Renal pelvis (tissue), 4 donors: ENCODE data around the gene ABLIM3. TPM values are rescaled to one million over a fixed set of nuclear protein-coding genes. Genes with fewer than 3 reads are reported as not detected.

Source experiments
- DNase-seq: peaks from one replicate; pipeline ENCODE4 v3.0.0-alpha.2; 2013
- polyA plus RNA-seq, 3 donors: library from polyadenylated mRNA; unstranded; fragments of 120-200 nt; gene quantifications; one replicate each; pipeline ENCODE4 v1.2.1, GENCODE V29; 2013; ENCODE audit not compliant: insufficient read length in 3 of 3

The ABLIM3 gene
- polyA plus RNA-seq, 3 donors, result 1.1 to 1.3 (median 1.3) TPM

DNA sequence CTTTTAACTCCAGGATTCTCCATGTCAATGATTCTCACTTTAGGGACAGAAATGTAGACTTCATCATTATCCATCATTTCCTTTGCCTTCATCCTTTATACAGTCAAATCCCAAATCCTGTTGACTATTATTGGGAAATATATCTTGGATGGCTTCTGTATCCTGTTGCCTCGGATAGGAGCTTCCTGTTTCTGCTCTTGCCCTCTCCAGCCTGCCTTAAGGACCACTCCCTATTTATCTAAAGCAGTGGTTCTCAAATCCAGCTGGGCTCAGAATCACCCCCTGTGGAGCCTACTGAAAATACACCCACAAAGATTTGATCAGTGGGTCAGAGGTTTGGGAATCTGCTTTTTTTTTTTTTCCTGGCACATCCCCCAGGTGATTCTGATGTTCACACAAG is 138.8 kb downstream of the ABLIM3 start:
- no peak for DNase-seq

GRCh38 chr5:149280802-149281201 is 139.5 kb downstream of the ABLIM3 start:
- no peak for DNase-seq

- no peak for DNase-seq
These were observed 141.0 kb downstream of the ABLIM3 start for GRCh38 chr5:149282027-149282965.

DNA sequence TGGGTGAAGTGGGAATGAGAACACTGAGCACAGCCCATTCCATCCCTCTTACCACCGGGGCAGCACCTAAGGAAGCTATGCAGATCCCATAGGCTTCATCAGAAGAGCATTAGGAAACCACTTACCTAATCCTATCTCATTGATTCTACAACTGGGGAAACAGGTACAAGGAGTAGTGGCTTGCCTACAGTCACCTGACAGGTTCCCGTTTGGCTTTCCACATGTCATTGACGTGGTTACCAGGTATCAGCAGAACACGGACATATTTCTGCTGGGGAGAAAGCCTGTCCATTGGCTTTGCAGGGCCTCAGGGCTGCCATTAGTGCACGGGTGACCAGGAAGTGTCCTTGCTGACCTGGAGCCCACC is 141.7 kb downstream of the ABLIM3 start:
- no peak for DNase-seq

DNA sequence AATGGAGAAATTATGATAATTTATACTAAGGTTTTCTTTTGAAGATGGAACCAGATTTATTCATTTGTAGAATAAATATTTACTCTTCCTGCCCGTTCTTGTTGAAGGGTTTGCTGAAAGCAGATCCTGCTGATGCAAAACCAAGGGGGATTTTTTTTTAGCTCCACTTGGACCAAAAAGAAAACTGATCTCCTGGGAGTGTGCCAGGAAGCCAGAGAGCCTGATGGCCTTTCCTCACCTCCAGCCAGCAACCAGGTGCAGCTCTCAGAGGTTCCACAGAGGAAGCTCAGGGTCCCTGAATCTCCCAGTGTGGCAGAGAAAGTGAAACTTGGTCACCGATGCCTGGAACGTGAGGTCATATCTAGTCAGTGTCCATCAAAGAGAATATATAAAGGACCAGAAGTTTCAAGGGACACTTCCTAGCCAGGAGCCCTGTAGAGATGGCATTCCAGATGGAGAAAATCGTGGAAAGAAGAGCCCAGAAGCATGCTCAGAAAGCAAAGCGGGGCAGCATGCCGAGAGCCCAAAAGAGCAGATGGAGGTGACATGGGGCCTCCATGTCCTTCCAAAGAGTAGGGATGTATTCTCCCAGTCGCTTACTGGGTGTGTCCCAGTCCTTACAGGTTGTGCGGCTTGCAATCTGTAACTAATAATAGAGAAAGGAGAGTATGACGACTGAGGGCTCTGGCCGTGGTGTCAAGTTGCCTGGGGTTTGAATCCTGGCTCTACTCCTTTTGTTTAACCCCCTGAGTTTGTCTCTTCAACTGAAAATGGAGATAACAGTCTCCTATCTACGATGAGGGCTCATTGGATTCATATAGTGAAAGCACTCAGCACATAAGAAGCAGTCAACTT is 142.6 kb downstream of the ABLIM3 start:
- DNase-seq, result no peak

DNA sequence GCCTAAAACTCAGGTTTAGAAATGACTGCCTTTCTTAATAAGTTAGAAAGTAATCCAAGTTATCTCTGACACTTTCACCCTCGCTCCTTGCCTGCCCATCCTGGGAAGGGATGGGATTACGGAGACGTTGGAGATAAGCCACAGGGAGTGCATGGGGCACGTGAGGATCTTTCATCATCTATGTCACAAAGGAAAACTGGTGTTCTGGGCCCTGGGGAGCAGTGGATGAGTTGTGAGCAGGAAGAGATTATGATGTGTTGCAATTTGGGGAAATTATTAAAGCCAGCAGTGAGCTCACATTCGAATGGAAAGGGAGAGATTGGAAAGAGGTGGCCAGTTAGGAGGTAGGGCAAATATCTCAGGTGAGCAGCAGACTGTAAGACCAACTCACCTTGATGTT is 143.2 kb downstream of the ABLIM3 start:
- DNase-seq, result no peak

DNA sequence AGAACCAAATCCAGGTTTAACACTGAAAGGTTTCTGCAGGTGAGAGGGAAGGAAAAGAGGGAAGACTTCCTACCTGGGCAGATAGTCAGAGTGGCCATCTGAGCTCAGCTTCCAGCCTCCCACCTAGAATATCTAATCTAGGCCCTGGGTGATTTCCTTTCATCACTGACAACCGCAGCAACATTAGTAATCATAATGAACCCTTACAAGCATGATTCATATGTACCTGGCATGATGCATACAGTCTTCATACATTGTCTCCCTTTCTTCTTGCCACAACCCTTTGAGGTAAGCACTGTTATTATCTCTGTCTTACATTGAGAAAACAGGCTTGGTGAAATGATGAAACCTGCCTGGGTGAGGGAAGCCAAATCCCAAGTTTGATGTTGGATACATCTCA is 143.9 kb downstream of the ABLIM3 start:
- DNase-seq, result no peak

GRCh38 chr5:149288436-149288835 is 147.1 kb downstream of the ABLIM3 start:
- no peak for DNase-seq

GRCh38 chr5:149289301-149289700 is 148.0 kb downstream of the ABLIM3 start:
- no peak for DNase-seq

DNA sequence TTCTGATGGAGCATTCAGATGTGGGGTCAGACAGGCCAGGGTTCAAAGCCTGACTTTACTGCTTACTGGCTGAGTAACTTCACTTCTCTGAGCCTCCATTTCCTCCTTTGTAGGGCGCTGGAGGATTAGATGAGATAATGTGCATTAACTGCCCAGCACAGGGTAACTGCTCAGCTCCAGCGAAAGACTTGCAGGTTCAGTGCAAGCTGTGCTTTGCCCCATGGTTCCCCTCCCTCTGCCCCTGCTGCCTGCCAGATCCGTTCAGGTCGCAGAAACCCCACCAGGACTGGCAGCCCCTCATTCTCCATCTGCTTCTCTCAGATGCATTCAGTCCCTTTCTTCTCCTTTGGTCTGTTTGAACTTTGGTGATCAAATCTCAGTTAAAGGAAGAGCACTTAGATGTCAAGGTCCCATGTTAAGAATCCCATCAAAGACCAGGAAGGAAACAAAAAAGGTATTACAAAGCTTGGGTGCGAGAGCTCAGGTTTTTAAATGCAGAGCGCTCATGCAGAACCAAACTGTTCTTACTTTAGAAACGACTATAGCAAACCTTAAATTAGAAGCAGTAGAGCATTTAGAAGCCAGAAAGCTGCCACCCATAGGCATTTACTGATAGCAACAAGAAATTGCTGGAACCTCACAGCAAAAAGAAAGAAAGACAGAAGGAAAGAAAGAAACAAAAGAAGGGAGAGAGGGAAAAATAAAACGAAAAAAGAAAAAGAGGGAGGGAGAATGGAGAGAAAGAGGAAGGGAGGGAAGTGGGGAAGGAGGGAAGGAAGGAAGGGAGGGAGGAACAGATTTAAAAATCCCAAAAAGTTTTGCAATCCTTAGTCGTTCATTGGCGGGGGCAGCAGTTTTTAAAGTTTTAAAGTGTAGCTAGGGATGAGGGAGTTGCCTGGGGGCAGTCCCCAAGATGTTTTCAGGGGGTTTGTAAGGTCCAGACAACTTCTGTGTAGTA is 153.9 kb downstream of the ABLIM3 start:
- DNase-seq, result no peak

- no peak for DNase-seq
These were observed 156.2 kb downstream of the ABLIM3 start for GRCh38 chr5:149297340-149298025.

DNA sequence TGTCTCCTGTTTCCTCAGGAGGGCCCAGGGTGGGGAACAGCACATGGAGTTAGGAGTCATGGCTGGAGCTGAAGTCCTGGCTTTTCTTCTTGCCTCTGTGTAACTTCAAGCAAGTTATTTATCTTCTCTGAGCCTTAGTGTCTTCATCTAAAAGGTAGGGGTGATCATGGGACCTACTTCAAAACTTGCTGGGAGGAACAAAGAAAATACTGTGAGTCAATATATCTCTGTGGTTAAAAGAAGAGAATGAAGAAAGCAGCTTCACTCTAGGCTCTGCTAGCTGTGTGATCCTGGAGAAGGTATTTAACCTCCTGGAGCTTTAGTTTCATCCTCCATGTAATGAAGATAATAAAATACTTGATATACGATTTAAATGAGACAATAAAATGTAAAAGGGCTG is 156.9 kb downstream of the ABLIM3 start:
- no peak for DNase-seq

GRCh38 chr5:149298842-149299404 is 157.6 kb downstream of the ABLIM3 start:
- DNase-seq, result no peak

DNA sequence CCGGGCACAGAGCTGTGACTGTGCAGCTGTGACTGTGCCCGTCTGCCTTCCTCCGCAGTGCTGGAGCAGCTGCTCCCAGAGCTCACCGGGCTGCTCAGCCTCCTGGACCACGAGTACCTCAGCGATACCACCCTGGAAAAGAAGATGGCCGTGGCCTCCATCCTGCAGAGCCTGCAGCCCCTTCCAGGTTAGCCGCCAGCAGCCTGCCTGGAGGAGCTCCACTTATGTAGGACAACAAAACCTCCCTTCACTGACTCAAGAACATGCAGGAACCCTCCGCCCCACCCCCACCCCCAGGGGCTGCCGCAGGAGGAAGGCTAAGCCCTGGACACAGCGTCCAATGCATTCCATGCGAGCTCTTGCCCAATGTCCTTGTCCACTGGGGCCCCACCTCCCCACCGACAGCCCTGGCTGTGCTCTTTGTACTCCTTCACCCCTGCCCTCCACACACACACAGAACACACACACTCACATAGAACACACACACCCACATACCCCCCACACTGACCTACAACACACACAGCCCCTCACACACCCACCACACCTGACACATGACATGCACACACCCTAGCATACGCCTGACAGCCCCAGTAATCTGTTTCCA is 158.3 kb downstream of the ABLIM3 start:
- DNase-seq, result no peak

GRCh38 chr5:149300441-149300840 is 159.1 kb downstream of the ABLIM3 start:
- DNase-seq, result no peak

GRCh38 chr5:149301049-149301743 is 159.9 kb downstream of the ABLIM3 start:
- DNase-seq, result no peak

GRCh38 chr5:149301744-149302380 is 160.6 kb downstream of the ABLIM3 start:
- no peak for DNase-seq

DNA sequence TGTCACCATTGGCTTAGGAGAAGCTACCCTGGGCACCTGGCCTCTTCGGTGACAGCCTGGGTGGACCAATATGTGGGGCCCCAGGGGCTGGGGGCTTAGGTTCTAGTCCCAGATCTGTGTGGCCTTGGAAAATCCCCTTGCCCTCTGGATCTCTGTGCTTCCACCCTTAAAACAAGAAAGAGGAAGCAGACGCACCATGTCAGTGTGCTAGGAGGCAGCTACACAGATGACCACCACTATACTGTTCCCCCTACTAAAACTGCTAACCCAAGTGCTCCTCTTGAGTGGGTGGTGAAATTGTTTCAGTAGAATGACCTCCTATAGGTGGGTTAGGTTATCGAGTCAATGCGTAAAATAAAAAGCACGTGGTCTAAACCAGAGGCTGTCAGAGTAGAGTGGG is 161.3 kb downstream of the ABLIM3 start:
- DNase-seq, result no peak

DNA sequence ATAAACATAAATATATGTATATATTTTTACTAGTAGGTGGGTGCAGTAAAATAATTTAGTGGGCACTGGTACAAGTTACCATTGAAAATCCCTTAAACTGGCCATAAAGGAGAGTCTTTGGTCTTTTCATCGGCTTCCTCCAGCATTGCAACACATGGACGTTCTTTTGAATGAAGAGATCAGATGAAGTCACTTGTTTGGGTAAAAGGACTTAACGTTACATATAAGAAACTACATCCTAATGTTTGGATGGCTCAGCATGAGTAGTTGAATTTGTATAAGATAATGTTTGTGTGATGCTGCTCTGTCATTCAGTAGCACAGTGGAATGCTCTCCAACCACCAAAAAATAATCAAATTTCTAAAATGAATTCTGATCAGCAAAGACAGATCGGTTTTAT is 161.9 kb downstream of the ABLIM3 start:
- no peak for DNase-seq
